HEK293 (cell line): ENCODE results near the gene RTKN.

Source experiments
- CTCF ChIA-PET: fragments of 350-600 bp; formaldehyde crosslinking; extraction: SDS; loops from one replicate; lab custom pipeline; 2021; ENCODE audit warnings: antibody characterized with exemption; lab: Yijun Ruan, JAX
- POLR2A ChIA-PET: fragments of 300-600 bp; formaldehyde crosslinking; extraction: SDS; loops from one replicate; lab custom pipeline; 2020; ENCODE audit warnings: antibody characterized with exemption, inconsistent platforms; lab: Yijun Ruan, JAX
- H3K27ac ChIP-seq: fragments of 200-500 bp; sonication (Bioruptor generic); 2 replicates; pipeline ENCODE4 v1.5.1; 2014; ENCODE audit warnings: low read depth, low read length, control low read depth, inconsistent platforms; ENCODE audit errors: extremely low read depth
- H3K36me3 ChIP-seq, 2 experiments: fragments of 200-500 bp in 1 of 2; sonication (Bioruptor generic) in 1 of 2; 1 replicate in 1 of 2; 2 replicates in 1 of 2; pipeline ENCODE4 v1.5.1; 2014 to 2017; ENCODE audit warnings: inconsistent platforms in 2 of 2, low read length in 2 of 2; ENCODE audit not compliant: control insufficient read depth in 2 of 2, insufficient read depth in 1 of 2
- H3K4me1 ChIP-seq: fragments of 200-500 bp; sonication (Bioruptor generic); 2 replicates; pipeline ENCODE4 v1.5.1; 2014; ENCODE audit warnings: mild to moderate bottlenecking, low read length, inconsistent platforms; ENCODE audit not compliant: control insufficient read depth, insufficient read depth
- H3K4me3 ChIP-seq: 2 replicates; pipeline ENCODE4 v1.5.1; 2011; ENCODE audit warnings: low read depth, mild to moderate bottlenecking, control low read depth, low read length, moderate library complexity
- H3K9me3 ChIP-seq: fragments of 200-500 bp; sonication (Bioruptor generic); 2 replicates; pipeline ENCODE4 v1.5.1; 2014; ENCODE audit warnings: low read depth, low read length, inconsistent platforms; ENCODE audit not compliant: control insufficient read depth, insufficient read depth
- OVOL3 ChIP-seq: fragments of 450-650 bp; formaldehyde crosslinking; IDR thresholded peaks from 2 replicates; pipeline ENCODE4 v1.5.1; 2016; ENCODE audit warnings: missing biosample characterization, missing genetic modification characterization
- SP3 ChIP-seq: fragments of 450-650 bp; formaldehyde crosslinking; IDR thresholded peaks from 2 replicates; pipeline ENCODE4 v1.5.1; 2016; ENCODE audit warnings: missing biosample characterization, missing genetic modification characterization
- SP7 ChIP-seq: fragments of 450-650 bp; formaldehyde crosslinking; IDR thresholded peaks from 2 replicates; pipeline ENCODE4 v1.5.1; 2016; ENCODE audit warnings: missing biosample characterization, missing genetic modification characterization
- TCF7L2 ChIP-seq: IDR thresholded peaks from 2 replicates; pipeline ENCODE4 v1.6.1; 2011; ENCODE audit warnings: low read depth, mild to moderate bottlenecking, inconsistent platforms, low read length, moderate library complexity, borderline replicate concordance
- ZFHX2 ChIP-seq: fragments of 450-650 bp; formaldehyde crosslinking; conservative IDR thresholded peaks from 2 replicates; pipeline ENCODE4 v1.5.1; 2016; ENCODE audit warnings: missing biosample characterization, missing genetic modification characterization
- ZNF155 ChIP-seq: fragments of 450-650 bp; formaldehyde crosslinking; IDR thresholded peaks from 2 replicates; pipeline ENCODE4 v1.5.1; 2016; ENCODE audit warnings: missing biosample characterization, missing genetic modification characterization
- ZNF175 ChIP-seq: fragments of 450-650 bp; formaldehyde crosslinking; IDR thresholded peaks from 2 replicates; pipeline ENCODE4 v1.5.1; 2016; ENCODE audit warnings: missing biosample characterization, missing genetic modification characterization
- ZNF211 ChIP-seq: fragments of 450-650 bp; formaldehyde crosslinking; IDR thresholded peaks from 2 replicates; pipeline ENCODE4 v1.5.1; 2016; ENCODE audit warnings: low read depth, missing biosample characterization, missing genetic modification characterization
- ZNF223 ChIP-seq: fragments of 450-650 bp; formaldehyde crosslinking; IDR thresholded peaks from 2 replicates; pipeline ENCODE4 v1.5.1; 2016; ENCODE audit warnings: missing biosample characterization, missing genetic modification characterization
- ZNF335 ChIP-seq: fragments of 450-650 bp; formaldehyde crosslinking; conservative IDR thresholded peaks from 2 replicates; pipeline ENCODE4 v1.5.1; 2016; ENCODE audit warnings: missing biosample characterization, missing genetic modification characterization
- ZNF366 ChIP-seq: fragments of 450-650 bp; formaldehyde crosslinking; conservative IDR thresholded peaks from 2 replicates; pipeline ENCODE4 v1.5.1; 2016; ENCODE audit warnings: missing biosample characterization, missing genetic modification characterization
- ZNF510 ChIP-seq: fragments of 450-650 bp; formaldehyde crosslinking; IDR thresholded peaks from 2 replicates; pipeline ENCODE4 v1.5.1; 2018; ENCODE audit warnings: mild to moderate bottlenecking, missing genetic modification characterization, missing biosample characterization; ENCODE audit not compliant: insufficient replicate concordance
- ZNF677 ChIP-seq: fragments of 450-650 bp; IDR thresholded peaks from 2 replicates; pipeline ENCODE4 v1.5.0; 2018; ENCODE audit warnings: missing biosample characterization, mild to moderate bottlenecking, missing genetic modification characterization, moderate library complexity
- ZNF792 ChIP-seq: fragments of 450-650 bp; formaldehyde crosslinking; IDR thresholded peaks from 2 replicates; pipeline ENCODE4 v1.5.1; 2016; ENCODE audit warnings: missing biosample characterization, missing genetic modification characterization
- ZSCAN23 ChIP-seq: fragments of 450-650 bp; formaldehyde crosslinking; IDR thresholded peaks from 2 replicates; pipeline ENCODE4 v1.5.1; 2016; ENCODE audit warnings: missing biosample characterization, missing genetic modification characterization
- TF ChIP-seq, protein P1 (sequence below): fragments of 450-650 bp; formaldehyde crosslinking; IDR thresholded peaks from 2 replicates; pipeline ENCODE4 v1.5.1; 2016; ENCODE audit warnings: missing biosample characterization, missing genetic modification characterization
- TF ChIP-seq, protein P2 (sequence below): sonication (generic); formaldehyde crosslinking; IDR thresholded peaks from 2 replicates; pipeline ENCODE4 v1.8.1; 2022; ENCODE audit warnings: mild to moderate bottlenecking, moderate library complexity, missing genetic modification reagents
- TF ChIP-seq, protein P3 (sequence below): fragments of 450-650 bp; formaldehyde crosslinking; IDR thresholded peaks from 2 replicates; pipeline ENCODE4 v1.5.1; 2016; ENCODE audit warnings: missing biosample characterization, missing genetic modification characterization, low read depth
- TF ChIP-seq, protein P4 (sequence below): fragments of 450-650 bp; formaldehyde crosslinking; IDR thresholded peaks from 2 replicates; pipeline ENCODE4 v1.5.1; 2016; ENCODE audit warnings: missing biosample characterization, missing genetic modification characterization
- TF ChIP-seq, protein P5 (sequence below): fragments of 450-650 bp; formaldehyde crosslinking; IDR thresholded peaks from 2 replicates; pipeline ENCODE4 v1.5.1; 2016; ENCODE audit warnings: missing biosample characterization, missing genetic modification characterization

Gene RTKN

DNA sequence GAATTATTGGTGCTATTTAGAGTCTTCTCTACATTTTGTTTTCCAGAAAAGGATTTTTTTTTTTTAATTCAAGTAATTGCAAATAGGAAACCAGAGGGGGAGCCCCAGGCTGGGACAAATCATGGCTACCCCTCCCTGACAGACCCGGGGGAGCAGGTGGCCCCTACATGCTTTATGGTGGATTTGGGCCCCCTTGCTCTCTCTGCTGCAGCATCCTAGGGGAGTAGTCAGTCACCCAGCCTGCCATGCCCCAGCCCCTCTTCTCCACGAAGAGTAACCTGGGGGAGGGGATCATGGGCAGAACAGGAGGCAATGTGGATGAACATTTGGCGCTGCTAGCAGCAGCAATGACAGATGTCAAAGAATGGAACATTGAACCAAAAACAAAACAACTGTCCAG, 25.0 kb downstream of the RTKN start:
- Histone ChIP-seq H3K4me1 (no peaks in the 10 kb centered on the region; the same call in 1 of the 2 replicates), H3K36me3 (no peaks in the 10 kb centered on the region), H3K4me3 (no peak overlapping the region), H3K9me3 (no peaks in the 10 kb centered on the region), H3K27ac (no peak overlapping the region)
- TF ChIP-seq, protein P1, sequence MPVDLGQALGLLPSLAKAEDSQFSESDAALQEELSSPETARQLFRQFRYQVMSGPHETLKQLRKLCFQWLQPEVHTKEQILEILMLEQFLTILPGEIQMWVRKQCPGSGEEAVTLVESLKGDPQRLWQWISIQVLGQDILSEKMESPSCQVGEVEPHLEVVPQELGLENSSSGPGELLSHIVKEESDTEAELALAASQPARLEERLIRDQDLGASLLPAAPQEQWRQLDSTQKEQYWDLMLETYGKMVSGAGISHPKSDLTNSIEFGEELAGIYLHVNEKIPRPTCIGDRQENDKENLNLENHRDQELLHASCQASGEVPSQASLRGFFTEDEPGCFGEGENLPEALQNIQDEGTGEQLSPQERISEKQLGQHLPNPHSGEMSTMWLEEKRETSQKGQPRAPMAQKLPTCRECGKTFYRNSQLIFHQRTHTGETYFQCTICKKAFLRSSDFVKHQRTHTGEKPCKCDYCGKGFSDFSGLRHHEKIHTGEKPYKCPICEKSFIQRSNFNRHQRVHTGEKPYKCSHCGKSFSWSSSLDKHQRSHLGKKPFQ = no peak
- TF ChIP-seq ZNF510 (tag by site-specific recombination) = no peak
- POLR2A ChIA-PET = no interaction called here
- CTCF ChIA-PET = no interaction called here

DNA sequence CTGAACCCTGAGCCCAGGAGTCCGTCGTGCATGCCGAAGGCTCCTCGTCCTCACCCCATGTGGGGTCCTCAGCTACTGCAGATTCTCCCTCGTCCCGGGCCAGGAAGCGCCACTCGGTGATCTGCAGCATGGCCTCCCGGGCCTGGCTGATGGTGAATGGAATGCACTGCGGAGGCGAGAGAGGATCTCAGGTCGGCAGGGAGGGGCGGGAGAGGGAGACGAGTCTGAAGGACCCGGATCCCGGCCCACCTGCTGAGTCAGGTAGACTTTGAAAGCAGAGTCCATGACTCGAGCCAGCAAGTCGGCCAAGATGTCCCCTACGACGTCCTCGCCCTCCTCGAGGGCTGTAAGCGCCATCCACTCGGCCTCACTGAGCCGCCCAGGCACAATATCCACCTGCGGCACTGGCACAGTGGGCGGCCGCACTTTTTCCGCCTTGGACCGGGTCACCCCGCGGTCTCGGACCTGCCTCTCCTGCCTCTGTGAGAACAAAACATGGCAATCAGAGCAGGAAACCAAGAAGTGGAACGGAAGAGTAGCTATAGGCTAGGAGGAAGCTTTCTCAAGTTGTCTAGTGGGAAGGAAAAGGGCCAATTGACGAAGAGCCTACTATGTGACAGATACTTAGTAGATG, 25.9 kb downstream of the RTKN start:
- no peaks in the 10 kb centered on the region for H3K36me3 ChIP-seq
- no peaks in the 10 kb centered on the region for H3K9me3 ChIP-seq
- POLR2A ChIA-PET = no interaction called here
- CTCF ChIA-PET = interaction anchor here (1.4 kb wide), 1 partner anchor 16 kb away, joined by 3 read pairs; no protein-coding TSS in a partner anchor
- no peak overlapping the region for H3K27ac ChIP-seq
- TF ChIP-seq ZFHX2 (tag by site-specific recombination) (no peak), ZNF792 (tag by site-specific recombination) (no peak), ZNF223 (no peak), SP7 (tag by site-specific recombination) (no peak), ZNF677 (tag by site-specific recombination) (no peak), OVOL3 (tag by site-specific recombination) (no peak), ZNF211 (no peak), SP3 (tag by site-specific recombination) (no peak), ZNF366 (tag by site-specific recombination) (no peak), ZNF155 (tag by site-specific recombination) (no peak)
- TF ChIP-seq, protein P2, sequence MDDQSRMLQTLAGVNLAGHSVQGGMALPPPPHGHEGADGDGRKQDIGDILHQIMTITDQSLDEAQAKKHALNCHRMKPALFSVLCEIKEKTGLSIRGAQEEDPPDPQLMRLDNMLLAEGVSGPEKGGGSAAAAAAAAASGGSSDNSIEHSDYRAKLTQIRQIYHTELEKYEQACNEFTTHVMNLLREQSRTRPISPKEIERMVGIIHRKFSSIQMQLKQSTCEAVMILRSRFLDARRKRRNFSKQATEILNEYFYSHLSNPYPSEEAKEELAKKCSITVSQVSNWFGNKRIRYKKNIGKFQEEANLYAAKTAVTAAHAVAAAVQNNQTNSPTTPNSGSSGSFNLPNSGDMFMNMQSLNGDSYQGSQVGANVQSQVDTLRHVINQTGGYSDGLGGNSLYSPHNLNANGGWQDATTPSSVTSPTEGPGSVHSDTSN (CRISPR knock-in tag) = no peak
- H3K4me1 ChIP-seq = no peaks in the 10 kb centered on the region; the same call in 1 of the 2 replicates
- H3K4me3 ChIP-seq = no peak overlapping the region

DNA sequence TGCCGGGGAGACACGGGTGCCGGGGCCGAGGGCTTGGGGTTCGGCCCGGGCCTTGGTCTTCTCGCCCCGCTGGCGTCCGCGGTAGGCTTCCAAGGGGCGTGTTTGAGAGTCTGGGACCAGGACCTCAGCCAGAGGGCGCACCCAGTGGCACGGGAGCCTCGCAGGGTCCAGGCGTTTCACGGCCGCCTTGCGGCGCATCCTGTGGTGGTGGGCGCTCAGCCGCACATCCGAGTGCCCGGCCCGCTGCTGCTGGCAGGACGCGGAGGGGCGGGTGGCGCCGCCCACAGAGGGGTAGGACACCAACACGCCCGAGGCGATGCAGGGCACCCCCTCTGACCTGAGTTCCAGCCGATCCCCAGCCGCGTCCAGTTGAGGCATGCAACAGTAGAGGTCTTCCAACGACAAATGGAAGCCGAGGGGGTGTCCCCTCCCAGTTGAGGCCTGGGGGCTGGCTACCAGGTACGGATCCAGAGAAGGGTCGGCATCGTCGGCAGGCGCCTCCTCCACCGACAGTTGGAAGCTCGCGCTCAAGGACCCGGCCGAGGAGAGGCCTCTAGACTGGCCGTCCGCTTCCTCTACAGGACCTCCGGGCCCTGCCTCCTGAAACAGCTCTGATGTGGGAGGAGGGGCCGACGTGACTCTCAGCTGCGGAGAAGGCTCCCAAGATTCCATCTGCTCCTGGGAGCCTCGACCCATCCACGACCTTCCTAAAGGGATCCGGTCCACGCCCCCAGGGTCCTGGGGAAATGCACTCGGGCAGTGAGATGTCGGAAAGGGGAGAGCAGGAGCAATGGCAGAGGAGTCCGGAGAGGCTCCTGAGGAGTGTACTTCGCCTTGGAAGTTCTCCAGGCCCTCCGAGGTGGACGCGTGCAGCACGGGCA, 26.6 kb downstream of the RTKN start:
- H3K27ac ChIP-seq = no peak overlapping the region
- no peaks in the 10 kb centered on the region for H3K36me3 ChIP-seq
- POLR2A ChIA-PET = no interaction called here
- no peak overlapping the region for H3K4me3 ChIP-seq
- CTCF ChIA-PET = interaction anchor here (1.4 kb wide), 1 partner anchor 15 kb away, joined by 3 read pairs; no protein-coding TSS in a partner anchor
- H3K9me3 ChIP-seq = no peaks in the 10 kb centered on the region
- no peaks in the 10 kb centered on the region for H3K4me1 ChIP-seq
- TF ChIP-seq ZSCAN23 (tag by site-specific recombination) = no peak
- TF ChIP-seq, protein P3, sequence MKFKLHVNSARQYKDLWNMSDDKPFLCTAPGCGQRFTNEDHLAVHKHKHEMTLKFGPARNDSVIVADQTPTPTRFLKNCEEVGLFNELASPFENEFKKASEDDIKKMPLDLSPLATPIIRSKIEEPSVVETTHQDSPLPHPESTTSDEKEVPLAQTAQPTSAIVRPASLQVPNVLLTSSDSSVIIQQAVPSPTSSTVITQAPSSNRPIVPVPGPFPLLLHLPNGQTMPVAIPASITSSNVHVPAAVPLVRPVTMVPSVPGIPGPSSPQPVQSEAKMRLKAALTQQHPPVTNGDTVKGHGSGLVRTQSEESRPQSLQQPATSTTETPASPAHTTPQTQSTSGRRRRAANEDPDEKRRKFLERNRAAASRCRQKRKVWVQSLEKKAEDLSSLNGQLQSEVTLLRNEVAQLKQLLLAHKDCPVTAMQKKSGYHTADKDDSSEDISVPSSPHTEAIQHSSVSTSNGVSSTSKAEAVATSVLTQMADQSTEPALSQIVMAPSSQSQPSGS (tag by site-specific recombination) = no peak
- TF ChIP-seq TCF7L2 = no peak
- TF ChIP-seq SP3 (tag by site-specific recombination) = no peak
- no peak for TF ChIP-seq ZNF175 (tag by site-specific recombination)
- no peak for TF ChIP-seq ZNF366 (tag by site-specific recombination)
- TF ChIP-seq, protein P4, sequence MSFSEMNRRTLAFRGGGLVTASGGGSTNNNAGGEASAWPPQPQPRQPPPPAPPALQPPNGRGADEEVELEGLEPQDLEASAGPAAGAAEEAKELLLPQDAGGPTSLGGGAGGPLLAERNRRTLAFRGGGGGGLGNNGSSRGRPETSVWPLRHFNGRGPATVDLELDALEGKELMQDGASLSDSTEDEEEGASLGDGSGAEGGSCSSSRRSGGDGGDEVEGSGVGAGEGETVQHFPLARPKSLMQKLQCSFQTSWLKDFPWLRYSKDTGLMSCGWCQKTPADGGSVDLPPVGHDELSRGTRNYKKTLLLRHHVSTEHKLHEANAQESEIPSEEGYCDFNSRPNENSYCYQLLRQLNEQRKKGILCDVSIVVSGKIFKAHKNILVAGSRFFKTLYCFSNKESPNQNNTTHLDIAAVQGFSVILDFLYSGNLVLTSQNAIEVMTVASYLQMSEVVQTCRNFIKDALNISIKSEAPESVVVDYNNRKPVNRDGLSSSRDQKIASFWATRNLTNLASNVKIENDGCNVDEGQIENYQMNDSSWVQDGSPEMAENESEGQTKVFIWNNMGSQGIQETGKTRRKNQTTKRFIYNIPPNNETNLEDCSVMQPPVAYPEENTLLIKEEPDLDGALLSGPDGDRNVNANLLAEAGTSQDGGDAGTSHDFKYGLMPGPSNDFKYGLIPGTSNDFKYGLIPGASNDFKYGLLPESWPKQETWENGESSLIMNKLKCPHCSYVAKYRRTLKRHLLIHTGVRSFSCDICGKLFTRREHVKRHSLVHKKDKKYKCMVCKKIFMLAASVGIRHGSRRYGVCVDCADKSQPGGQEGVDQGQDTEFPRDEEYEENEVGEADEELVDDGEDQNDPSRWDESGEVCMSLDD (tag by site-specific recombination) = no peak
- TF ChIP-seq, protein P5, sequence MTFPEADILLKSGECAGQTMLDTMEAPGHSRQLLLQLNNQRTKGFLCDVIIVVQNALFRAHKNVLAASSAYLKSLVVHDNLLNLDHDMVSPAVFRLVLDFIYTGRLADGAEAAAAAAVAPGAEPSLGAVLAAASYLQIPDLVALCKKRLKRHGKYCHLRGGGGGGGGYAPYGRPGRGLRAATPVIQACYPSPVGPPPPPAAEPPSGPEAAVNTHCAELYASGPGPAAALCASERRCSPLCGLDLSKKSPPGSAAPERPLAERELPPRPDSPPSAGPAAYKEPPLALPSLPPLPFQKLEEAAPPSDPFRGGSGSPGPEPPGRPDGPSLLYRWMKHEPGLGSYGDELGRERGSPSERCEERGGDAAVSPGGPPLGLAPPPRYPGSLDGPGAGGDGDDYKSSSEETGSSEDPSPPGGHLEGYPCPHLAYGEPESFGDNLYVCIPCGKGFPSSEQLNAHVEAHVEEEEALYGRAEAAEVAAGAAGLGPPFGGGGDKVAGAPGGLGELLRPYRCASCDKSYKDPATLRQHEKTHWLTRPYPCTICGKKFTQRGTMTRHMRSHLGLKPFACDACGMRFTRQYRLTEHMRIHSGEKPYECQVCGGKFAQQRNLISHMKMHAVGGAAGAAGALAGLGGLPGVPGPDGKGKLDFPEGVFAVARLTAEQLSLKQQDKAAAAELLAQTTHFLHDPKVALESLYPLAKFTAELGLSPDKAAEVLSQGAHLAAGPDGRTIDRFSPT (tag by site-specific recombination) = no peak
- TF ChIP-seq ZNF335 (tag by site-specific recombination) = no peak
- TF ChIP-seq ZNF510 (tag by site-specific recombination) = no peak
